ENCODE measurements around the gene MROH2A.

DNA sequence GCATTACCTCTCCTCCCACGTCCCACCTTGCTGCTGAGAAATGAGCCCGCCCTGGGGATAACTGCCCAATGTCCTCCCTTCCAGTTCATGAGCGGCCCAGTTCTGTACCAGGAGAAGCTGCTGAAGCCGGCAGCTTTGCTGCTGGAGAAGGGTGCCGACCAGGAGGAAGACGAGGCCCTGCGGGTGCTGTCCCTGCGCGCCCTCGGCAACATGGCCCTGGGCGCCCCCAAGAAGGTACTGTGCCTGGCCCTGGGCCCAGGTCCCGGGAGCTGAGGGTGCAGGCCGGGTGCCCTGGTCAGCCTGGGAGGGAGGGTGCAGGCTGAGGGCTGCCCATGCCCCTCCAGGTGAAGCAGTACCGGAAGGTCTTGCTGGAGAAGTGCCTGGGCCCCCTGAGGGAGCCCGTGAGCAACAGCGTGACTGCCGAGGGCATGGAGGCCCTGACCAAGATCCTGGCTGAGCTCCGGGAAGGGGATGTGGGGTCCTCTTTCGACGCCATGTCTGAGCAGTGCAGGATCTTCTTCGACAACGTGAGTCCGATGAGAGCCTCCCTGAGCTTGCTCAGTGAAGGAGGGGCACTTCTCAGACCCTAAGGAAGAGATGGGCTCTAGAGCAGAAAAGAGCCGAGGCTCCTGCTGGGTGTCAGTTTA lies 50.5 kb downstream of the MROH2A start:
- TF ChIP-seq EZH2phosphoT487 (IDR thresholded peaks at IDR 0.05; ENCODE audit: insufficient read depth, low read depth): no peak
- TF ChIP-seq EZH2 (IDR thresholded peaks at IDR 0.05; ENCODE audit: insufficient read depth, poor library complexity, severe bottlenecking): no peak
